GM13976 (cell line): ENCODE results near the gene PTER.
A peak's percentile ranks its signal among the peaks of the same experiment; 100 is the strongest.

ENCODE experiments used
- DNase-seq: peaks from one replicate; pipeline ENCODE4 v3.0.0; 2012; ENCODE audit warnings: low spot score
- in situ Hi-C: fragments of 300-500 bp; cut with MboI; formaldehyde crosslinking; loops from one replicate; pipeline ENCODE4 v1.12.0; 2022; ENCODE audit warnings: low sequenced_read_pairs, mixed read lengths, inconsistent platforms; ENCODE audit not compliant: unreplicated experiment
- TF ChIP-seq, protein P1 (sequence below): IDR thresholded peaks from 2 replicates; pipeline ENCODE4 v1.5.1; 2012; ENCODE audit warnings: borderline replicate concordance, mild to moderate bottlenecking; ENCODE audit not compliant: insufficient read depth; ENCODE audit errors: extremely low read depth, missing control alignments, control extremely low read depth

Gene PTER

DNA sequence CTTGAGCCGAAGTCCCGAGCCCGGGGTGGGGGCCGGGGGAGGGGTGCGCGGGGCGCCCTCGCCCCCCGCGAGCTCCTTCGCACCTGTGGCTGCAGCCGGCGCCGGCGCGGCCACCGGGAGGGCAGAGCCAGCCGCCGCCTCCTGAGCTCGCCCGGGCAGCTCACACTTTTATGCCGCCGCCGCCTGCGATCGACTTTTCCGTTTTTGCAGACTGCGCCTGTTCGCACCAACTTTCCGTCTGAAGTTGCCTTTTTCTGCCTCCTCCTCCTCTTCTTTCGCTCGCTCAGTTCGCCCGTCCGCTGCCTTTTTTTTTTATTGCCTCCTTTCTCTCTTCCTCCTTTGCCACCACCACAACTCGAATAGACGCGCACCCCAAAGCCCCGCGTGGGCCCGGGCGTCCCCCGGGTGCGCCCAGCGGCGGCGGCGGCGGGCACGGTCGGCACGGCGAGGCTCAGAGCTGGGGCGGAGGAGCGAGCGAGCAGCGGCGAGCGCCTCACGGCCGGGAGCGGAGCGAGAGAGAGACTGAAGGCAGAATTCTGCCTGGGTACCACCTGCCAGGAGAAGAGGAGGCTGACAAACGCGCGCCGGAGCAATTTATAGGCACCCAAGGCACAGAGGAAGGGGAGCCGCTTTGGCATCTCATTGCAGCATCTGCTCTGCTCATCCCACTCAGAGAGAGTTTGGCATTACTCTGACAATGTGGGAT is 84.7 kb downstream of the PTER start, which contains the start of gene C1QL3:
C1QL3 (minus strand) TSS at position 569 of the 706 bp plus-strand sequence. CDS start 814 bp downstream, outside the sequence.
- TF ChIP-seq, protein P1, sequence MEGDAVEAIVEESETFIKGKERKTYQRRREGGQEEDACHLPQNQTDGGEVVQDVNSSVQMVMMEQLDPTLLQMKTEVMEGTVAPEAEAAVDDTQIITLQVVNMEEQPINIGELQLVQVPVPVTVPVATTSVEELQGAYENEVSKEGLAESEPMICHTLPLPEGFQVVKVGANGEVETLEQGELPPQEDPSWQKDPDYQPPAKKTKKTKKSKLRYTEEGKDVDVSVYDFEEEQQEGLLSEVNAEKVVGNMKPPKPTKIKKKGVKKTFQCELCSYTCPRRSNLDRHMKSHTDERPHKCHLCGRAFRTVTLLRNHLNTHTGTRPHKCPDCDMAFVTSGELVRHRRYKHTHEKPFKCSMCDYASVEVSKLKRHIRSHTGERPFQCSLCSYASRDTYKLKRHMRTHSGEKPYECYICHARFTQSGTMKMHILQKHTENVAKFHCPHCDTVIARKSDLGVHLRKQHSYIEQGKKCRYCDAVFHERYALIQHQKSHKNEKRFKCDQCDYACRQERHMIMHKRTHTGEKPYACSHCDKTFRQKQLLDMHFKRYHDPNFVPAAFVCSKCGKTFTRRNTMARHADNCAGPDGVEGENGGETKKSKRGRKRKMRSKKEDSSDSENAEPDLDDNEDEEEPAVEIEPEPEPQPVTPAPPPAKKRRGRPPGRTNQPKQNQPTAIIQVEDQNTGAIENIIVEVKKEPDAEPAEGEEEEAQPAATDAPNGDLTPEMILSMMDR, result no peak
- peak; percentile 55 for DNase-seq
- in situ Hi-C loops, result no loop called here

DNA sequence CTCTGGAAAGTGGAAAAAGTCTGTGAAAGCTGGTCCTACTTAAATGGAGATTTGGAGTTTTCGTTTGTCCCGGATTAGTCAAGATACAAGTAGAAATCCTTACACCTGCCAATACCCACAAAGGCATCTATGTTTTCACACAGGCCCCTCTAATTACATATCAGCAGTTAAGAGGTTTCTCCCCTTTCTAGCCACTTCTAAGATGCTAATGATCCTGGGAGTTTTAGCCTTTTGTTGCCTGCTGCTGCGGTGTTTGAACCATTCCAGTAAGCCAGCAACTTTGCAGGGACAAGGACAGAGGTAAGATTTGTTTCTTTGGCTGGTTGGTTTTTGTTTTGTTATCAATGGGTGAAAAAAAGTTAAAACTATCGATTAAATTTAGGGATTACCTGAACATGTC is 90.6 kb downstream of the PTER start:
- TF ChIP-seq, protein P1, result no peak
- in situ Hi-C loops, result no loop called here
- DNase-seq, result no peak

DNA sequence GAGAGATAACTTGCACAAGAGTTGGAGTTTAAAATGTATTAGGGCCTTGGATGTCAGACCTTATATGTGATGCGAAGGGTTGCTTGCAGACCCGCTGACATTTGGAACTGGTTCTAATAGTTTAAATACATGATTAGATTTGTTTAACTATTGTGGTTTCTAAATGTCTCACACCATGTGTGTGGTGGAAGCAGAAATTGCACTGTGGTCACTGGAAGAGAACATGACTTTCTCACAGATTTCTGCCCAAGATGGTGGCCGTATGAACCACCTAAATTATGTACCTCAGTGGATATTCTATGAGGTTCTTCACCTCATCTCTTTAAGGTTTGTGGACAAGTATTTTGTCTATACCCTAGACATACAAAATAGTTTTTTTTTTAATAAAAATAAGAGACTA is 93.0 kb downstream of the PTER start:
- DNase-seq, result no peak
- TF ChIP-seq, protein P1, result no peak
- in situ Hi-C loops, result no loop called here

DNA sequence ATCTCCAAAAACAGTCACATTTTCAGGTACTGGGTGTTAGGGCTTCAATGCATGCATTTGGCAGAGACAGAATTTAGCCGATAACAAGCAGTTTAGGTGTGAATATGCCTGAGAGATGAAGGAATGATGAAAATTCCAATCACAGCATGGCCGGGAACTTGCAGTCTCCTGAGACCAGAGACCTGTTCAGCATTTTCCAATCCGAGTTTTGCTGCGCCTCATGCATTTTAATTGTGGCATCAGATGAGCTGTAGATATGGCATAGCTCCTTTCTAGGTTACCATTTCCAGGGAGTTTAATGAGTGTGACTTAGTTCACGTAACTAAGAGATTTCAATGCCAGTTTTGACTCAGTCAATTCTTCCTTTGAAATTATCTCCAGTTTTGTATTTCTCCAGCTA is 99.3 kb downstream of the PTER start:
- in situ Hi-C loops, result no loop called here
- TF ChIP-seq, protein P1, result no peak
- no peak for DNase-seq

DNA sequence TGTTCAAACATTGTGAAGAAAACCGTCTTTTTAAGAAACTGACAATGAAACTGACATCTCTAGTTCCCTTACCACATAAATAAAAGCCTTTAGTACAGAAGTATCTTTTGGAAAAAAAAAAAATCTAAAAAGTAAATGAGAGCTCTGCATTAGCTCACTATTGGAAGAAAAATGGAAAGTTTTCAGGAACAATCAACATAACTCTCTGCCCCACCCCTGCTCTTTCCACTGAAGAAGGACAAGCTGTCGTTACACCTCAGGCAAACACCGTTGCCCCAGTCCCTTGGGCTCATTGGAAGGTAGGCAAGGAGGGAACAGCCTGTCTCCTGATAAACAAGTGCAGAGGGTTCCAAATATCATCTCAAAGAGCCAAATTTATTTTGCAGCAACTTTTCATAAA is 107.3 kb downstream of the PTER start:
- DNase-seq, result no peak
- TF ChIP-seq, protein P1, result no peak
- in situ Hi-C loops, result no loop called here

DNA sequence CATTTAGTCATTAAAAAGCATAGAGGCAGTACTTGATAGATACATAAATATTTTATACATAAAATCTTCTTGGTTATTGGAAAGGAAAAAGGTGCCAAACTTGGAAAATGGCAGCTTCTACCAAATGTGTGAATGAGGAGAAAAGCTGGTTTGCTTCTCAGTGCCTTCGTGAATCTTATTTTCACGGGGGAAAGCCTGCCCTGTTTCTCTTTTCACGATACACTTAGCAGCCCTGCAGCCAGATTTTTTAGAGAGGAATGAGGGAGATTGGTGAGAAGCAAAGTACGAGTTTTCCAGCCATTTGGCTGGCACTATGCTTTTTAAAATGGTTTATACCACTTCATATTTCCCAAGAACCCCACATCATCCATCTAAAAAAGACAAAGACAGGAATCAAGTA is 107.8 kb downstream of the PTER start:
- TF ChIP-seq, protein P1, result no peak
- DNase-seq, result no peak
- in situ Hi-C loops, result no loop called here
